ENCODE data around the gene ZCCHC2. TPM values are rescaled to one million over a fixed set of nuclear protein-coding genes. Genes with fewer than 3 reads are reported as not detected.

Gene ZCCHC2
- total RNA-seq, 1 experiment from 2014 or later = 12.4 TPM

- peaks cover 11 to 50% (median 34%) of the 10 kb centered on the region in 3 experiments; a peak in 6 of 7 replicates for H3K36me3 Mint-ChIP-seq (ENCODE audit: insufficient read depth in 1 of 3, low read depth in 3 of 3)
Measured at GRCh38 chr18:62569081-62569655, 46.3 kb downstream of the ZCCHC2 start.

More at GRCh38 chr18:62569081-62569655, 46.3 kb downstream of the ZCCHC2 start:
- Histone ChIP-seq H4K5ac (ENCODE audit: insufficient read length, low read depth, low read length) (no peak overlapping the region), H3K79me2 (ENCODE audit: insufficient read depth, low read length) (no peaks in the 10 kb centered on the region), H3K9ac (ENCODE audit: extremely low read depth, insufficient read length, low read length) (no peak overlapping the region), H3K23me2 (ENCODE audit: insufficient read length, low read depth, low read length, poor library complexity, severe bottlenecking) (no peaks in the 10 kb centered on the region), H3K23ac (ENCODE audit: insufficient read length, low read depth, low read length) (no peak overlapping the region), H3K4me1 (ENCODE audit: insufficient read depth, low read length) (no peaks in the 10 kb centered on the region), H2BK120ac (ENCODE audit: low read depth, low read length, poor library complexity, severe bottlenecking) (no peak overlapping the region), H3K79me1 (ENCODE audit: insufficient read depth, low read depth, low read length, poor library complexity, severe bottlenecking) (no peaks in the 10 kb centered on the region), H2AFZ (ENCODE audit: low read length) (no peak overlapping the region), H4K20me1 (ENCODE audit: control insufficient read depth, insufficient read depth, insufficient read length) (no peaks in the 10 kb centered on the region), H2BK12ac (ENCODE audit: insufficient read length, low read depth, low read length) (no peak overlapping the region), H2BK5ac (ENCODE audit: insufficient read length, low read length) (no peak overlapping the region), H2BK20ac (ENCODE audit: low read depth, low read length, poor library complexity, severe bottlenecking) (no peak overlapping the region), H3K14ac (ENCODE audit: insufficient read depth, low read length) (no peak overlapping the region), H3T11ph (ENCODE audit: low read length) (no peak overlapping the region), H3K18ac (ENCODE audit: insufficient read length, low read depth, low read length) (no peak overlapping the region), H4K8ac (replicated peaks; ENCODE audit: insufficient read length, low read depth, low read length) (no peak overlapping the region), H4K91ac (ENCODE audit: insufficient read length, low read depth, low read length) (no peak overlapping the region), H3K9me3 (ENCODE audit: control insufficient read depth, low read depth, low read length) (no peaks in the 10 kb centered on the region), H3K4me2 (ENCODE audit: insufficient read depth, insufficient read length, low read length) (no peak overlapping the region), H3K27ac (ENCODE audit: insufficient read length, low read depth, low read length) (no peak overlapping the region), H3K56ac (ENCODE audit: insufficient read length, low read depth, low read length) (no peak overlapping the region), H2AK5ac (ENCODE audit: insufficient read length, low read length) (no peak overlapping the region), H3K27me3 (ENCODE audit: insufficient read depth, low read length) (no peaks in the 10 kb centered on the region), H2BK15ac (ENCODE audit: low read depth, low read length) (no peak overlapping the region), H3K4ac (ENCODE audit: low read depth, low read length) (no peak overlapping the region)
- H3K27me3 Mint-ChIP-seq (ENCODE audit: low read depth) = no peaks in the 10 kb centered on the region
- no peak overlapping the region for H3K4me3 Mint-ChIP-seq
- DNase-seq = no peak
- no peak overlapping the region for H3K27ac Mint-ChIP-seq
- TF ChIP-seq CTCF (conservative IDR thresholded peaks at IDR 0.05) = no peak
- no CpG with 5 or more reads among the region's 4 CpGs for WGBS (ENCODE audit: extremely low coverage, insufficient read length, low lambda C conversion rate)
- H3K9me3 Mint-ChIP-seq = peaks cover 0 to 5% of the 10 kb centered on the region in 2 experiments; a peak in 1 of 5 replicates
- peaks cover 0 to 3% of the 10 kb centered on the region in 2 experiments; a peak in 1 of 4 replicates for H3K4me1 Mint-ChIP-seq

Measured in H9 (cell line).